Calu3 (cell line): ENCODE results near the gene ANKMY1. TPM values are rescaled to one million over a fixed set of nuclear protein-coding genes. Genes with fewer than 3 reads are reported as not detected.

Experiments used
- BruUV-seq: library from RNA; stranded (reverse); fragments of 400-500 nt; replicated peaks from 2 replicates; lab custom pipeline; 2021; lab: Mats Ljungman, UMichigan
- CTCF ChIA-PET: fragments of 300-600 bp; sonication (Branson Sonifier 250); formaldehyde crosslinking; loops from one replicate; lab custom pipeline; 2022; ENCODE audit warnings: antibody characterized with exemption; lab: Charles Lee
- DNase-seq: peaks from one replicate; pipeline ENCODE4 v3.0.0; 2022
- H3K27ac Mint-ChIP-seq: one replicate; pipeline ENCODE4 v1.8.0; 2022; ENCODE audit warnings: mixed read lengths; ENCODE audit not compliant: unreplicated experiment
- H3K27me3 Mint-ChIP-seq: one replicate; pipeline ENCODE4 v1.8.0; 2022; ENCODE audit warnings: mixed read lengths; ENCODE audit not compliant: unreplicated experiment
- H3K36me3 Mint-ChIP-seq: one replicate; pipeline ENCODE4 v1.8.0; 2022; ENCODE audit warnings: mild to moderate bottlenecking, moderate library complexity, mixed read lengths; ENCODE audit not compliant: insufficient read depth, unreplicated experiment
- H3K4me1 Mint-ChIP-seq: one replicate; pipeline ENCODE4 v1.8.0; 2022; ENCODE audit warnings: mild to moderate bottlenecking, low read depth, mixed read lengths; ENCODE audit not compliant: unreplicated experiment
- H3K4me3 Mint-ChIP-seq: one replicate; pipeline ENCODE4 v1.8.0; 2022; ENCODE audit warnings: mild to moderate bottlenecking, low read depth, moderate library complexity, mixed read lengths; ENCODE audit not compliant: unreplicated experiment
- H3K9me3 Mint-ChIP-seq: one replicate; pipeline ENCODE4 v1.8.0; 2022; ENCODE audit warnings: low read depth, mixed read lengths; ENCODE audit not compliant: unreplicated experiment
- intact Hi-C: fragments of 100-400 bp; cut with micrococcal nuclease; formaldehyde crosslinking; loops from one replicate; pipeline ENCODE4 v1.10.0; 2022; ENCODE audit not compliant: unreplicated experiment
- total RNA-seq: library from RNA; stranded (reverse); gene quantifications from 2 replicates; pipeline ENCODE4 v1.2.3, GENCODE V29; 2022
- TF ChIP-seq, protein P1 (sequence below): fragments of 200-600 bp; IDR thresholded peaks from one replicate; pipeline ENCODE4 v1.8.0; 2022; ENCODE audit warnings: antibody characterized with exemption; ENCODE audit not compliant: unreplicated experiment

ANKMY1 gene
- total RNA-seq, 1 experiment from 2014 or later = 38.2 TPM

DNA sequence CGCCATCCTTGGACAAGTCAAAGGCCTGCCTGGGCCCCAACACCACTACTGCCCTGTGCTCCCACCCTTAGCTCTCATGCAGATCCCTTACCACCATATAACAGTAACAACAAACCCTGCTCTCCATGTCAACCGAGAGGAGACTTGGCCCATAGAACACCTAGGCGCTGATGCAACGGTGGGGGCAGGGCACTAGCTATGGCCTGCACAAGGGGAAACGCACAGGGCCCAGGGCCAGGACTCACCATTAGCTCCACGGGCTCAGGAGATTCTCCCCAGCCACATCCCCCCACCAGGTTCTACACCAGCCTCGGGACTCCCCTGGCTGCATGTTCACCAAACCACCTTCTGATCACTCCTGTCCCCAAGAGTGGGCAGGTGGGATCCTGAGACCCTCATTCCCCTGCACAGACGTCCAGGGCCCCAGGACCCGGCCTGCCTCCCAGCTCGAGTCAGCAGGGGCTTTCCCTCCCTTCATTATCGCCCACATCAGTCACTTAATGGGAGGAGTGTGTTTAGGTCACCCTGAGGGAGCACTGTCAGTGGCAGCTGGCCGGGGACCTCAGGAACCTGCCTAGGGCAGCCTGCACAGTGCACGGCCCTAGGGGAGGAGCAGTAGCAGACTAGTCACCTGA, 29.3 kb downstream of the ANKMY1 start:
- BruUV-seq = no TSS peak
- TF ChIP-seq, protein P1, sequence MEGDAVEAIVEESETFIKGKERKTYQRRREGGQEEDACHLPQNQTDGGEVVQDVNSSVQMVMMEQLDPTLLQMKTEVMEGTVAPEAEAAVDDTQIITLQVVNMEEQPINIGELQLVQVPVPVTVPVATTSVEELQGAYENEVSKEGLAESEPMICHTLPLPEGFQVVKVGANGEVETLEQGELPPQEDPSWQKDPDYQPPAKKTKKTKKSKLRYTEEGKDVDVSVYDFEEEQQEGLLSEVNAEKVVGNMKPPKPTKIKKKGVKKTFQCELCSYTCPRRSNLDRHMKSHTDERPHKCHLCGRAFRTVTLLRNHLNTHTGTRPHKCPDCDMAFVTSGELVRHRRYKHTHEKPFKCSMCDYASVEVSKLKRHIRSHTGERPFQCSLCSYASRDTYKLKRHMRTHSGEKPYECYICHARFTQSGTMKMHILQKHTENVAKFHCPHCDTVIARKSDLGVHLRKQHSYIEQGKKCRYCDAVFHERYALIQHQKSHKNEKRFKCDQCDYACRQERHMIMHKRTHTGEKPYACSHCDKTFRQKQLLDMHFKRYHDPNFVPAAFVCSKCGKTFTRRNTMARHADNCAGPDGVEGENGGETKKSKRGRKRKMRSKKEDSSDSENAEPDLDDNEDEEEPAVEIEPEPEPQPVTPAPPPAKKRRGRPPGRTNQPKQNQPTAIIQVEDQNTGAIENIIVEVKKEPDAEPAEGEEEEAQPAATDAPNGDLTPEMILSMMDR = no peak
- no peaks in the 10 kb centered on the region for H3K4me1 Mint-ChIP-seq
- CTCF ChIA-PET = interaction anchor here (0.7 kb wide), 1 partner anchor 14 kb away, joined by 4 read pairs; no protein-coding TSS in a partner anchor
- intact Hi-C loops = no loop called here
- no peaks in the 10 kb centered on the region for H3K27me3 Mint-ChIP-seq
- no peak overlapping the region for H3K4me3 Mint-ChIP-seq
- peaks cover 15% of the 10 kb centered on the region for H3K9me3 Mint-ChIP-seq
- H3K36me3 Mint-ChIP-seq = peaks cover 44% of the 10 kb centered on the region
- no peak for DNase-seq
- no peak overlapping the region for H3K27ac Mint-ChIP-seq

DNA sequence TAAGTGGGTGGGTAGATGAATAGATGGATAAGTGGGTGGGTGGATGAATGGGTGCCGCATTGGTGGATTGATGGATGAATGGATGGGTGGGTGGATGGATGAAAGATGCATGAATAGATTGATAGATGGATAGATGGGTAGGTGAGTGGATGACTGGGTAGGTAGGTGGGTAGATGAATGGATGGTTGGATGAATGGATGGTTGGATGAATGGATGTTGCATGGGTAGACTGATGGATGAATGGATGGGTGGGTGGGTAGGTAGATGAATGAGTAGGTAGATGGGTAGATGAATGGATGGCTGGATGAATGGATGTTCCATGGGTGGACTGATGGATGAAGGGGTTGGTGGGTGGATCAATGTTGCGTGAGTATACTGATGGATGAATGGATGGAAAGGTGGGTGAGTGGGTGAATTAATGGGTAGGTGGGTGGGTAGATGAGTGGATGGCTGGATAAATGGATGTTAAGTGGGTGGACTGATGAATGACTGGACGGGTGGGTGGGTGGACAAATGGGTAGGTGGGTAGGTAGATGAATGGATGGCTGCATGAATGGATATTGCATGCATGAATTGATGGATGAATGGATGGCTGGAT, 30.5 kb downstream of the ANKMY1 start:
- Mint-ChIP-seq H3K4me3 (no peak overlapping the region), H3K27me3 (no peaks in the 10 kb centered on the region), H3K4me1 (no peaks in the 10 kb centered on the region), H3K36me3 (peaks cover 44% of the 10 kb centered on the region), H3K9me3 (peaks cover 15% of the 10 kb centered on the region), H3K27ac (no peak overlapping the region)
- CTCF ChIA-PET = no interaction called here
- intact Hi-C loops = no loop called here
- TF ChIP-seq, protein P1 = no peak
- no TSS peak for BruUV-seq
- no peak for DNase-seq

DNA sequence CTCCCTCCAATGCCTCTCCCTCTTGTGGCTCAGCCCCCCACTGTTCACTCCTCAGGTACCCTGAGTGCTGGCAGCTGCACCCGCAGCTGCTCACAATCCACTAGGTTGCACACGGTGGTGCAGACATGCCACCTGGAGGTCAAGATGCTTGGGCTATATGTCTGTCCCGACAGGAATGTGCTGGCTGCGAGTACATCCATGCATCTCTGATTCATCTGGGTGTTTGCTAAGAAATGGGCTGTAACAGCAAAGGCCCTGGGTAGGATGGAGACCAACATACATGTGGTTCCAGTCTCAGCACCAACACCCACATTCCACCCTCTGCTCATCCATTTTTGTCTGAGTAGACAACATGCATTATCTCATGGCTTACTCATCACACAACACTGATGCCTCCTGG, 31.3 kb downstream of the ANKMY1 start:
- Mint-ChIP-seq H3K4me1 (no peaks in the 10 kb centered on the region), H3K27ac (no peak overlapping the region), H3K36me3 (peaks cover 44% of the 10 kb centered on the region), H3K27me3 (no peaks in the 10 kb centered on the region), H3K9me3 (peaks cover 8% of the 10 kb centered on the region), H3K4me3 (no peak overlapping the region)
- CTCF ChIA-PET = no interaction called here
- intact Hi-C loops = no loop called here
- TF ChIP-seq, protein P1 = no peak
- BruUV-seq = no TSS peak
- no peak for DNase-seq

DNA sequence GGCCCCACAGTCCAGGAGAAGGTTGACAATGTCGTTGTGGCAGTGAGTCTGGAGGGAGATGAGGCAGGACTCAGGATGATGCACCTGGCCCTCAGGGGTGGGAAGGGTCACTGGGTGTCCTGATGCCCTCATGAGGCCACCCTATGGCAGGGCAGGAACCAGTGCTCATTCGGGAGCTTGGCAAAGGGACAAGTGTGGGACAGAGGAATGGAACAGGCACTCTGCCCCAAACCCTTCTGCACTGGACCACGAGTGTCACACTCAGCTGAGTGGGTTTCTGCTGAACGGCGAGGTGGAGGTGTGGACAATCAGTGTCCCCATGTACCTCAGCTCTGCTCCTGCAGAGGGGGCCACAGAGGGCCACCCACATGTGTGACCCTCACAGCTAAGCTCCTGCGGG, 32.0 kb downstream of the ANKMY1 start:
- no peak for DNase-seq
- CTCF ChIA-PET = no interaction called here
- TF ChIP-seq, protein P1 = no peak
- Mint-ChIP-seq H3K36me3 (peaks cover 44% of the 10 kb centered on the region), H3K4me1 (no peaks in the 10 kb centered on the region), H3K9me3 (peaks cover 8% of the 10 kb centered on the region), H3K4me3 (no peak overlapping the region), H3K27me3 (no peaks in the 10 kb centered on the region), H3K27ac (no peak overlapping the region)
- intact Hi-C loops = no loop called here
- no TSS peak for BruUV-seq
